ENCODE results near the gene TRIM67.

DNA sequence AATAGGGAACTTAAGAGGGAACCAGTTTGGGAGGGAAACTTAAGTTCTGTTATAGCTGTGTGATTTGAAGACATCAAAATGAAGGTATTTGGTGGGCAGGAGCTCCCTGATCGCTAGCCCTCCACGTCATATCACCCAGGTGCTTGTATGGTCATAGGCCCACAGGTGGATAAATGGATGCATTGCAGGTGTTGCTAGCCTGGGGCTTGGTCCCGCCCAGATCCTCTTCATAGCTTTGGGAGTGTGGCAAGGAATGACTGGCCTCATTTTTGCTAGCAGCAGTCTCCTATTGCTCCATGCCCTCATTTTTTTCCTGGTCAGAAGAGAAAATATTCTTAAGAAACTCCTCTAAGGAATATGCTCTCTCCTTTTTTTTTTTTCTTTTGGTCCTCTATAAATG lies 90.5 kb downstream of the TRIM67 start:
- TF ChIP-seq, protein P1, sequence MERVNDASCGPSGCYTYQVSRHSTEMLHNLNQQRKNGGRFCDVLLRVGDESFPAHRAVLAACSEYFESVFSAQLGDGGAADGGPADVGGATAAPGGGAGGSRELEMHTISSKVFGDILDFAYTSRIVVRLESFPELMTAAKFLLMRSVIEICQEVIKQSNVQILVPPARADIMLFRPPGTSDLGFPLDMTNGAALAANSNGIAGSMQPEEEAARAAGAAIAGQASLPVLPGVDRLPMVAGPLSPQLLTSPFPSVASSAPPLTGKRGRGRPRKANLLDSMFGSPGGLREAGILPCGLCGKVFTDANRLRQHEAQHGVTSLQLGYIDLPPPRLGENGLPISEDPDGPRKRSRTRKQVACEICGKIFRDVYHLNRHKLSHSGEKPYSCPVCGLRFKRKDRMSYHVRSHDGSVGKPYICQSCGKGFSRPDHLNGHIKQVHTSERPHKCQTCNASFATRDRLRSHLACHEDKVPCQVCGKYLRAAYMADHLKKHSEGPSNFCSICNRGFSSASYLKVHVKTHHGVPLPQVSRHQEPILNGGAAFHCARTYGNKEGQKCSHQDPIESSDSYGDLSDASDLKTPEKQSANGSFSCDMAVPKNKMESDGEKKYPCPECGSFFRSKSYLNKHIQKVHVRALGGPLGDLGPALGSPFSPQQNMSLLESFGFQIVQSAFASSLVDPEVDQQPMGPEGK (CRISPR knock-in tag; IDR thresholded peaks at IDR 0.05; ENCODE audit: borderline replicate concordance), result no peak
- TF ChIP-seq ZFP3 (CRISPR knock-in tag; IDR thresholded peaks at IDR 0.05) (no peak), RARB (CRISPR knock-in tag; IDR thresholded peaks at IDR 0.05) (no peak), ARNTL (CRISPR knock-in tag; IDR thresholded peaks at IDR 0.05; ENCODE audit: borderline replicate concordance, low read depth) (no peak), ZNF565 (CRISPR knock-in tag; conservative IDR thresholded peaks at IDR 0.05; ENCODE audit: low read depth) (no peak), TOX (CRISPR knock-in tag; IDR thresholded peaks at IDR 0.05; ENCODE audit: borderline replicate concordance) (no peak), ZNF8 (CRISPR knock-in tag; IDR thresholded peaks at IDR 0.05) (no peak), TCF4 (CRISPR knock-in tag; IDR thresholded peaks at IDR 0.05; ENCODE audit: borderline replicate concordance) (no peak), BACH2 (CRISPR knock-in tag; IDR thresholded peaks at IDR 0.05; ENCODE audit: borderline replicate concordance) (no peak)

Measured in SK-N-SH treated with all-trans-retinoic acid at 6 μM for 48 hours (cell line).